Tibial nerve (tissue), 4 donors: Measurements from ENCODE around the gene HNRNPUL1. TPM values are rescaled to one million over a fixed set of nuclear protein-coding genes. Genes with fewer than 3 reads are reported as not detected.
A peak's percentile ranks its signal among the peaks of the same experiment; 100 is the strongest.

ENCODE experiments used
- DNase-seq, 2 donors: peaks; one replicate each; pipeline ENCODE4 v3.0.0-alpha.2; 2019; ENCODE audit warnings: low spot score in 2 of 2
- H3K27ac ChIP-seq, 4 donors: fragments of 200-600 bp; sonication (generic) in 3 of 4; one replicate each; pipeline ENCODE4 v1.5.1; 2017 to 2019; ENCODE audit warnings: mild to moderate bottlenecking in 1 of 4
- H3K27me3 ChIP-seq, 2 donors: fragments of 200-600 bp; sonication (generic) in 1 of 2; one replicate each; pipeline versions ENCODE4 v1.5.1 to v1.6.0; 2017 to 2019
- H3K36me3 ChIP-seq, 3 donors: fragments of 200-600 bp; sonication (generic); one replicate each; pipeline ENCODE4 v1.5.1; 2018 to 2019
- H3K4me1 ChIP-seq, 4 donors: fragments of 200-600 bp; sonication (generic) in 3 of 4; one replicate each; pipeline ENCODE4 v1.5.1; 2017 to 2019
- H3K4me3 ChIP-seq, 4 donors: fragments of 200-600 bp; sonication (generic) in 3 of 4; one replicate each; pipeline ENCODE4 v1.5.1; 2017 to 2019; ENCODE audit warnings: mild to moderate bottlenecking in 1 of 4, moderate library complexity in 1 of 4
- H3K9me3 ChIP-seq, 4 donors: fragments of 200-600 bp; sonication (generic) in 3 of 4; one replicate each; pipeline ENCODE4 v1.5.1; 2017 to 2019
- CTCF ChIP-seq, 5 experiments: fragments of 200-600 bp in 3 of 5; fragments of 450-650 bp in 2 of 5; sonication (generic) in 3 of 5; IDR thresholded peaks; one replicate each; pipeline ENCODE4 v1.5.1; 2016 to 2019; ENCODE audit warnings: antibody characterized with exemption in 5 of 5, mild to moderate bottlenecking in 3 of 5, moderate library complexity in 2 of 5
- EP300 ChIP-seq, 2 donors: sonication (generic); formaldehyde crosslinking; IDR thresholded peaks; one replicate each; pipeline ENCODE4 v1.6.1; 2017; ENCODE audit warnings: antibody characterized with exemption in 2 of 2, mild to moderate bottlenecking in 1 of 2
- POLR2A ChIP-seq, 2 donors: fragments of 450-650 bp; IDR thresholded peaks; one replicate each; pipeline ENCODE4 v1.6.1; 2017; ENCODE audit warnings: antibody characterized with exemption in 2 of 2, mild to moderate bottlenecking in 2 of 2, moderate library complexity in 2 of 2
- WGBS, 2 donors: methylation state at CpG; one replicate each; pipeline ENCODE4 v1.1.5; 2018; 5-methylcytosine and 5-hydroxymethylcytosine counted together
- total RNA-seq, 4 donors: library from RNA; depleted of rRNA; stranded (reverse); fragments of >200 nt; gene quantifications; one replicate each; pipeline ENCODE4 v1.1.0, GENCODE V29; 2016

HNRNPUL1 gene
- total RNA-seq, 4 donors from 2014 or later, result 136 to 163 (median 146) TPM

- H3K4me1 ChIP-seq, result peaks cover 0 to 8% (median 4%) of the 10 kb centered on the region in 4 donors
- 61 to 71% methylated on average over 4 of the region's 4 CpGs for WGBS, 2 donors
Observed at GRCh38 chr19:41233748-41234240, 30.4 kb upstream of the HNRNPUL1 start.

GRCh38 chr19:41234512-41235168 is 29.5 kb upstream of the HNRNPUL1 start:
- H3K9me3 ChIP-seq, result no peaks in the 10 kb centered on the region
- H3K27me3 ChIP-seq, result no peaks in the 10 kb centered on the region
- no peak for DNase-seq
- H3K4me3 ChIP-seq, result no peak overlapping the region
- H3K36me3 ChIP-seq, result peaks cover 0 to 85% (median 0%) of the 10 kb centered on the region in 3 donors
- no peak overlapping the region for H3K27ac ChIP-seq
- H3K4me1 ChIP-seq, result peaks cover 0 to 8% (median 1%) of the 10 kb centered on the region in 4 donors
- no peak for TF ChIP-seq CTCF (IDR thresholded peaks at IDR 0.05)
- TF ChIP-seq EP300 (IDR thresholded peaks at IDR 0.05), result no peak
- no peak for TF ChIP-seq POLR2A (IDR thresholded peaks at IDR 0.05)
- 82 to 85% methylated on average over 8 of the region's 8 CpGs for WGBS, 2 donors

More at GRCh38 chr19:41233748-41234240, 30.4 kb upstream of the HNRNPUL1 start:
- Histone ChIP-seq H3K27me3 (no peaks in the 10 kb centered on the region), H3K9me3 (no peaks in the 10 kb centered on the region), H3K27ac (no peak overlapping the region), H3K36me3 (peaks cover 0 to 77% (median 0%) of the 10 kb centered on the region in 3 donors), H3K4me3 (no peak overlapping the region)
- no peak for TF ChIP-seq POLR2A (IDR thresholded peaks at IDR 0.05)
- TF ChIP-seq EP300 (IDR thresholded peaks at IDR 0.05), result peak in 1 of 2 donors; percentile 64
- no peak for DNase-seq

GRCh38 chr19:41235480-41235879 is 28.7 kb upstream of the HNRNPUL1 start:
- 80 to 88% methylated on average over 4 of the region's 4 CpGs for WGBS, 2 donors
- Histone ChIP-seq H3K9me3 (no peaks in the 10 kb centered on the region), H3K36me3 (peaks cover 0 to 94% (median 0%) of the 10 kb centered on the region in 3 donors), H3K27me3 (no peaks in the 10 kb centered on the region), H3K27ac (no peak overlapping the region), H3K4me3 (no peak overlapping the region), H3K4me1 (peaks cover 0 to 8% (median 0%) of the 10 kb centered on the region in 4 donors)
- TF ChIP-seq POLR2A (IDR thresholded peaks at IDR 0.05) (no peak), EP300 (IDR thresholded peaks at IDR 0.05) (no peak), CTCF (IDR thresholded peaks at IDR 0.05) (no peak)
- DNase-seq, result no peak

GRCh38 chr19:41238244-41238643 is 25.9 kb upstream of the HNRNPUL1 start:
- 72% methylated on average over 10 of the region's 10 CpGs for WGBS, 2 donors
- Histone ChIP-seq H3K27ac (no peak overlapping the region), H3K36me3 (peaks cover 0 to 97% (median 0%) of the 10 kb centered on the region in 3 donors), H3K27me3 (no peaks in the 10 kb centered on the region), H3K4me3 (no peak overlapping the region), H3K9me3 (no peaks in the 10 kb centered on the region), H3K4me1 (peaks cover 0 to 3% (median 0%) of the 10 kb centered on the region in 4 donors)
- no peak for DNase-seq
- TF ChIP-seq CTCF (IDR thresholded peaks at IDR 0.05), result no peak
- peak in 1 of 2 donors; percentile 13 for TF ChIP-seq EP300 (IDR thresholded peaks at IDR 0.05)
- no peak for TF ChIP-seq POLR2A (IDR thresholded peaks at IDR 0.05)

GRCh38 chr19:41239363-41239762 is 24.8 kb upstream of the HNRNPUL1 start:
- Histone ChIP-seq H3K36me3 (peaks cover 0 to 97% (median 0%) of the 10 kb centered on the region in 3 donors), H3K27ac (no peak overlapping the region), H3K27me3 (no peaks in the 10 kb centered on the region), H3K4me3 (no peak overlapping the region), H3K4me1 (no peaks in the 10 kb centered on the region), H3K9me3 (no peaks in the 10 kb centered on the region)
- 88 to 89% methylated on average over 9 of the region's 9 CpGs for WGBS, 2 donors
- no peak for DNase-seq
- TF ChIP-seq EP300 (IDR thresholded peaks at IDR 0.05), result no peak
- no peak for TF ChIP-seq POLR2A (IDR thresholded peaks at IDR 0.05)
- no peak for TF ChIP-seq CTCF (IDR thresholded peaks at IDR 0.05)
